Endothelial cell (in vitro differentiated cells): Measurements from ENCODE around the gene FARS2. TPM values are rescaled to one million over a fixed set of nuclear protein-coding genes. Genes with fewer than 3 reads are reported as not detected.

Source experiments
- DNase-seq: peaks from one replicate; pipeline ENCODE4 v3.0.0; 2021; ENCODE audit warnings: low spot score
- H3K27ac Mint-ChIP-seq: one replicate; pipeline ENCODE4 v1.8.0; 2021; ENCODE audit warnings: mixed read lengths, inconsistent platforms; ENCODE audit not compliant: unreplicated experiment
- H3K27me3 Mint-ChIP-seq: one replicate; pipeline ENCODE4 v1.8.0; 2021; ENCODE audit warnings: mild to moderate bottlenecking, moderate library complexity, mixed read lengths, inconsistent platforms; ENCODE audit not compliant: unreplicated experiment
- H3K36me3 Mint-ChIP-seq: one replicate; pipeline ENCODE4 v1.8.0; 2021; ENCODE audit warnings: mild to moderate bottlenecking, low read depth, mixed read lengths, inconsistent platforms; ENCODE audit not compliant: unreplicated experiment
- H3K4me1 Mint-ChIP-seq: one replicate; pipeline ENCODE4 v1.8.0; 2021; ENCODE audit warnings: mild to moderate bottlenecking, mixed read lengths, inconsistent platforms; ENCODE audit not compliant: unreplicated experiment
- H3K4me3 Mint-ChIP-seq: one replicate; pipeline ENCODE4 v1.8.0; 2021; ENCODE audit warnings: mild to moderate bottlenecking, mixed read lengths, inconsistent platforms; ENCODE audit not compliant: unreplicated experiment
- H3K9me3 Mint-ChIP-seq: one replicate; pipeline ENCODE4 v1.8.0; 2021; ENCODE audit warnings: mixed read lengths, inconsistent platforms; ENCODE audit not compliant: unreplicated experiment
- CTCF ChIP-seq: fragments of 200-600 bp; sonication (generic); IDR thresholded peaks from one replicate; pipeline ENCODE4 v1.5.0; 2021; ENCODE audit warnings: antibody characterized with exemption; ENCODE audit not compliant: unreplicated experiment
- total RNA-seq: library from RNA; stranded (reverse); fragmentation: NEBNext Ultra II Directional; extraction: Animal tissue kit (Norgen Biotek cat#: 25700); gene quantifications from one replicate; pipeline ENCODE4 v1.2.1, GENCODE V29; 2021; ENCODE audit not compliant: unreplicated experiment

FARS2 gene
- total RNA-seq, 1 donor from 2014 or later, result 17.8 TPM

GRCh38 chr6:5314191-5314865 lies 53.0 kb downstream of the FARS2 start:
- no peak for TF ChIP-seq CTCF
- Mint-ChIP-seq H3K27ac (no peak overlapping the region), H3K27me3 (peaks cover 5% of the 10 kb centered on the region)

GRCh38 chr6:5315881-5316280 lies 54.6 kb downstream of the FARS2 start:
- Mint-ChIP-seq H3K4me1 (peaks cover 8% of the 10 kb centered on the region), H3K27me3 (peaks cover 4% of the 10 kb centered on the region), H3K36me3 (no peaks in the 10 kb centered on the region), H3K4me3 (no peak overlapping the region), H3K27ac (no peak overlapping the region), H3K9me3 (no peaks in the 10 kb centered on the region)
- TF ChIP-seq CTCF, result no peak
- DNase-seq, result no peak

More at GRCh38 chr6:5314191-5314865, 53.0 kb downstream of the FARS2 start:
- no peaks in the 10 kb centered on the region for H3K36me3 Mint-ChIP-seq
- H3K4me3 Mint-ChIP-seq, result no peak overlapping the region
- H3K4me1 Mint-ChIP-seq, result peaks cover 8% of the 10 kb centered on the region
- no peaks in the 10 kb centered on the region for H3K9me3 Mint-ChIP-seq
- DNase-seq, result no peak

DNA sequence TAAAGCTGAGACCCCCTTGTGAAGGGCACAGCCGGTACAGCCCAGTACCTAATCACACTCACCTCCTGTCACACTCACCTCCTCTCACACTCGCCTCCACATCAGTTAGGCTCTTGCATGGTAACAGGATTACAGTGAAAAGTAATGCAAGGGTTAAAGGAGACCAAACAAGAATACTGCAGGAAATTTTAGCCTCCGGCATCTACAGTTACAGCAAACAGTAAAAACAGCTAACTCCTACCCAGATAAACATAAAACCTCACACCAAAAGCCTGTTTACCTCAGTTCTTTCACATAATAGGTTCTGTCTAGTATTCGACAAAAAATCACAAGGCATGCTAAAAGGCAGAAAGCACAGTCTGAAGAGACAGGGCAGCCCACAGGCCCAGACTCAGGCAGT lies 55.6 kb downstream of the FARS2 start:
- Mint-ChIP-seq H3K36me3 (no peaks in the 10 kb centered on the region), H3K27me3 (peaks cover 4% of the 10 kb centered on the region), H3K9me3 (no peaks in the 10 kb centered on the region), H3K27ac (no peak overlapping the region), H3K4me3 (peak overlapping the region; percentile 1), H3K4me1 (peaks cover 8% of the 10 kb centered on the region)
- no peak for DNase-seq
- no peak for TF ChIP-seq CTCF

DNA sequence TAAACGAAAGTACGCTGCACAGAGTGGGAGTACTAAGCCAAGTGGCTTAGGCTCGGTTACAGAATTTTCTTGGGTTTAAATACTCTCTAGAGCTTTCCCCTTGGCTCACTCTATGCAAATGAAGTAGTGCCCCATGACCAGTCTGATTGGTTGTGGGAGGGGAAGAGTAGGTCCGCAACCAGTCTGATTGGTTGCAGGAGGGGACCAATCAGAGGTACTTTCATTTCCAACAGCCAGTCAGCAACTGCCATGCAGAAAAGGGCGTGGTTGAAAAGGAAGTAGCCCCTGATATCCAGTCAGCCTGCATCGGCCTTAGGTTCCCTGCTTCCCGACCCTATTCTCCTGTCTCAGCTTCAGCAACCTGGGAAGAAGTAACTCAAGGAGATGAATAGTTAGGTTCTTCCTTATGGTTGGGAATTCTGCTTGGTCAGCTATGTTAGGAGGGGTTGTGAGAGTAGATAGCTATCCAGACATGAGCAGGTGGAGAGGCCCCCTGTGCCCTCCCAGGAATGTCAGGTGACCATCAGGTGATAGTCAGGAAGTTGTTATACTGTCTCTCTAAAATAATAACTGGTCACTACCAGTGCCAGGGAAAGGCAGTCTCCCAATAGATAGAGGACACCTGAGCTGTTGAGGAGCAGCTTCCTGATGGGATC lies 57.4 kb downstream of the FARS2 start:
- no peak for TF ChIP-seq CTCF
- H3K4me3 Mint-ChIP-seq, result no peak overlapping the region
- H3K27ac Mint-ChIP-seq, result no peak overlapping the region
- H3K4me1 Mint-ChIP-seq, result peaks cover 8% of the 10 kb centered on the region
- no peaks in the 10 kb centered on the region for H3K9me3 Mint-ChIP-seq
- H3K36me3 Mint-ChIP-seq, result peaks cover 5% of the 10 kb centered on the region
- H3K27me3 Mint-ChIP-seq, result peaks cover 4% of the 10 kb centered on the region
- no peak for DNase-seq

GRCh38 chr6:5323979-5324378 lies 62.7 kb downstream of the FARS2 start:
- H3K36me3 Mint-ChIP-seq, result peaks cover 20% of the 10 kb centered on the region
- H3K27ac Mint-ChIP-seq, result no peak overlapping the region
- no peak for DNase-seq
- peaks cover 2% of the 10 kb centered on the region for H3K27me3 Mint-ChIP-seq
- peak overlapping the region; percentile 64 for H3K4me3 Mint-ChIP-seq
- no peak for TF ChIP-seq CTCF
- no peaks in the 10 kb centered on the region for H3K4me1 Mint-ChIP-seq
- no peaks in the 10 kb centered on the region for H3K9me3 Mint-ChIP-seq
